HPDE6-E6E7 (cell line): ENCODE data around the gene TRIM66.

Experiments
- DNase-seq: peaks from one replicate; pipeline ENCODE4 v3.0.0; 2011; ENCODE audit warnings: missing footprints; ENCODE audit errors: extremely low spot score

The TRIM66 gene

GRCh38 chr11:8608652-8609051 is 73.8 kb downstream of the TRIM66 start:
- no peak for DNase-seq

GRCh38 chr11:8605971-8606563 is 76.4 kb downstream of the TRIM66 start:
- DNase-seq = no peak

DNA sequence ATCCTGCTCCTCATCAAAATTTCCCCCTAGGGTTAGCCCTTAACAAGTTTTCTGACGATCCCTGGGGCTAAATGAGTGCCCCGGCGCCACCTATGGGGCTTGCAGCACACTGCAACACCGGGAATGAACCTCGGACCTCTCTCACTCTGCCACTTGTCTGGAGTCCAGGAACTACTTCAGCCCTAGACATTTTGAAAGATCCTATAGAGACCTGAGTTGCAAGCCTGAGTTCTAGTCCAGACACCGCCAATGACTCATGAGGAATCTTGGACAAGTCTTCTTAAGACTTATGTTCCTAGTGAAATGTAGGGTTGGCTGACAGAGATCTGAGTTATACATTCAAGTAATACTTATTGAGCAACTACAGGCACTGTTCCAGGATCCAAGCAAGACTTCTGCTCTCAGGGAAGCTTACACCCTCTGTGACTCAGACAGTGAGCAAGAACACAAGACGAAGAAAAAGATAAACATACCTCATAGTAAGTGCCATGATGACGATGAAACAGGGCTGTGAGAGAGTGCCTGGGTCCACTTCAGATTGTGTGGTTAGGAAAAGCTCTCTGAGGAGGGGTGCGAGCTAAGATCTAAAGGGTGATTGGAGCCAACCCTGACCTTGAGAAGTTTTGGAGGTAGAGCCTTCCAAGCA is 78.3 kb downstream of the TRIM66 start:
- DNase-seq = peak; percentile 76

DNA sequence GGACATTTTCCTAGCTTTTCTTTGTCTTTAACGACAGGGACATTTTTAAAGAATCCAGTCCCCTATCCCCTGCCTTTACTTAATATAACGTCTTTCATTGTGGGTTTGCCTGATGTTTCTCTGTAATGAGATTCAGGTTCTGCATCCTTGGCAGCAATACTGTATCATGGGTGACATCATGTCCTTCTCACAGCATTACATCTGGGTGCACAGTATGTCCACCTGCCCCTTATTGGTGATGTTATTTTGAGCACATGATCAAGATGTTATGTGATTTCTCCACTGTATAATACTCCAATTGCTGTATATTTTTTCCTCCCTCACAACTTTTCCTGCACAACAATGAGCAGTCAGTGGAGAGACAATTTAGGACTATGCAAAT is 78.8 kb downstream of the TRIM66 start:
- DNase-seq = no peak

- DNase-seq = no peak
Observed at GRCh38 chr11:8601376-8602133, 80.9 kb downstream of the TRIM66 start.

GRCh38 chr11:8598506-8598905 is 84.0 kb downstream of the TRIM66 start:
- no peak for DNase-seq

DNA sequence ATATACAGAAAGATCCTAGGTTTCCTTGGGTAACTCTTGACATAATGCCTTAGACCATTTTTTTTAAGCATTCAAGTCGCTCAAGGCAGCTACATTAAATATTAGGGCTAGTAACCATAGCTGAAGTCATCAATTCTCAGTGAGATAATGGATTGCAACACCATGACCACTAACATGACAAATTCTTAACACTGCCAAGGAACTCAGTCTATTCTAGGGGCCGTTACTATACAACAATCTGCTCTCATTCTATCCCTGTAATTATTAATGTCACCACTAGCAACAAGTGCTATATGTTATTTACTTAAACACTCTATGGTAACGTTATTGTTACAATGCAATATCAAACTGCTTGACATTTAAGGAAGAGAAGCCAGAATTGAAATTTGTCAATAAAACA is 85.3 kb downstream of the TRIM66 start:
- peak; percentile 14 for DNase-seq

- no peak for DNase-seq
Observed at GRCh38 chr11:8596504-8597046, 85.9 kb downstream of the TRIM66 start.

DNA sequence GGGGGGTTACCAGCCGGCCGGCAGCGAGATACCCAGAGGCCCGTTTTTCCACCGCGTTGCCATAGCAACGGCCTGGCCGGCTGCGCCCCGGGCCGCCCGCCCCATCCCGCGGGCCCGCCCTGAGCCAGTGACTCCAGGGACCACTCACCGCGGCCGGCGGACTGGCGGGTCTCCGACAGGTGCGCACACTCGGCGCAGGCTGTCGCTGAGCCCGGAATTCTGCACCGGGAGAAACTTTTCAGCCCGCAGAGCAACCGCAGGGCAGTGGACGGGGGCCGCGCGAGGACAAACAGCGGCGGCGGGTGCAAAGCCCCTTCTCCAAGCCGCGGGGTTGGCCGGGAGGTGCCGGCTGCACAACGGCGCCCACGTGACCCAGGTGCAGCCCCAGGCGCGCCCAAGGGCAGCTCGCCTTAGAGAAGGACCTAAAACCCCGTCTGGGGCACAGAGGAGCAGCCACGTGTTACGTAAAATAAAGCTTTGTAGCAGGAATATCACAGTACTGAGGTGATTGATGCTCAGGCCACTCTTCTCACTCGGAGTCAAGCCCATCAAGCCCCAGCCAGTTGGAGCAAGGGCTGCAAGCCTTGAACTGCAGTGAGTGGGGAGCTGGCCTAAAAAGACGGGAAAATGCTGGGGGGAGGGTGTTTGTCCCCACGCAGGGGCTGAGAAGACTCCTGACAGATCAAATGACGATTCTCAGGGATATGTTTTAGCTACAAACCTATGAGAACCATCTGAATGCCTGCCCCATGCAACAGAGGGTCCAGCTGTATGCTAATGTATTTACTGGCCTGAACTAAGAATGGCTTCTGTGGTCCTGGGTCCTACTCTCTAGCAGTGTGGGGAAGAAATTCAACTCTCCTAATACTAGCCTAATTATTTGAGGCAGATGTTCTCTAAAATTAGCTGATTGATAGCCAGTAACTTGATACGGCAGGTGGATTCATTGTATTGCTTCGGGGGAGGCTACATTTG is 88.2 kb downstream of the TRIM66 start, which contains the start of gene STK33:
Gene STK33 (minus strand): TSS at position 294 of the 975 bp plus-strand sequence. CDS start 119,323 bp downstream, outside the sequence.
- DNase-seq = no peak

DNA sequence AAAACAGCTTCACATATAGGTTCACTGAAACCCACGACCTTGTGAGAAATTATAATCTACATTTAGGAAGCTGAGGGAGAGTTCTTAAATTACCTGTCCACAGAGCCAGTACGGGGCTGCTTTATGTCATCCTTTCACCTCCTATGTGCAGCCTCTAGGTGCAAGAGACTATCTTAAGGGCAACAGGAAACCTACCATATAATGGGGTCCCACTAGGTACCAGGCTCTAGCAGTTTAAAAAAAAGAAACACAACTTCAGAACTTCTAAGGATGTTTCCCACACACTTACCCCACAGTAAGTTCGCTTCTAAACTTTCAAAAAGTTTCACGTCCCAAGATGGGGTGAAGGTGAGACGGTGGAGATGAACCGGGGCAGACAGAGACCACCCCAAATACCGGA is 89.0 kb downstream of the TRIM66 start:
- no peak for DNase-seq

GRCh38 chr11:8587915-8588314 is 94.5 kb downstream of the TRIM66 start:
- no peak for DNase-seq

- DNase-seq = no peak
Observed at GRCh38 chr11:8586805-8587204, 95.7 kb downstream of the TRIM66 start.

DNA sequence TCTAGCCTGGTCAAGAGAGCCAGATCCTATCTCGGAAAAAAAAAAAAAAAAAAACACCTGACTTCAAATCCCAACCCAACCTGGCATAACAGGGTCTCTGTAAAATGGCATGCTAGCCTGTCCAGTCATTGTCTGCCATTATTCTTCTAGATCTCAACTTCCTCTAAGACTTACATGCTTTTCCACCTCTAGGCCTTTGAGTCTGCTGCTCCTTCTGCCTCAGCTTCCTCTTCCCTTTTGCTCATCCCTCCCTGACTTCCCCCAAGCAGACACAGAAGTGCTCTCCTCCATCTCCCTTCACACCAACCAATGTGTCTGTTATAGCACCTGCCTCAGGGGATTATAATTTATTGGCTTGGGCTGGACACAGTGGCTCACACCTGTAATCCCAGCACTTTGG is 96.3 kb downstream of the TRIM66 start:
- DNase-seq = no peak

DNA sequence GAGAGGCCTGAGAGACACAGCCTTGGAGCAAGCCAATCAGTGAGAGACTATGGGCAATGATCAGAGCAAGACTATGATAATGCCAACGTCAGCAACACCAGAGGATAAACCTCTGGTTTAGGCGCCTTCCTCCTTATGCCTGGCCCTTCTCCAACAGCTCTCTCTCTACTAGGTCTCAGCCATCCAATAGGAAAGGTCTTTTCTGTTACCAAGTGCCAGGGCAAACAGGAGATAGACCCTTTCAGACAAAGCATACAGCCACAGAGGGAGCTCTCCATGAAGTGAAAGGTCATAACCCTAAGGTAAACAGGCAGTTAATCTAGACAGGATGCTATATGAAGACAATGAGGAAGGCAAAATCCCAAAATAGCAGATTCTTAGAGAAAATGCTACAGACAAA is 98.0 kb downstream of the TRIM66 start:
- no peak for DNase-seq

- no peak for DNase-seq
Observed at GRCh38 chr11:8584082-8584481, 98.4 kb downstream of the TRIM66 start.

GRCh38 chr11:8581300-8581699 is 101.2 kb downstream of the TRIM66 start:
- no peak for DNase-seq

DNA sequence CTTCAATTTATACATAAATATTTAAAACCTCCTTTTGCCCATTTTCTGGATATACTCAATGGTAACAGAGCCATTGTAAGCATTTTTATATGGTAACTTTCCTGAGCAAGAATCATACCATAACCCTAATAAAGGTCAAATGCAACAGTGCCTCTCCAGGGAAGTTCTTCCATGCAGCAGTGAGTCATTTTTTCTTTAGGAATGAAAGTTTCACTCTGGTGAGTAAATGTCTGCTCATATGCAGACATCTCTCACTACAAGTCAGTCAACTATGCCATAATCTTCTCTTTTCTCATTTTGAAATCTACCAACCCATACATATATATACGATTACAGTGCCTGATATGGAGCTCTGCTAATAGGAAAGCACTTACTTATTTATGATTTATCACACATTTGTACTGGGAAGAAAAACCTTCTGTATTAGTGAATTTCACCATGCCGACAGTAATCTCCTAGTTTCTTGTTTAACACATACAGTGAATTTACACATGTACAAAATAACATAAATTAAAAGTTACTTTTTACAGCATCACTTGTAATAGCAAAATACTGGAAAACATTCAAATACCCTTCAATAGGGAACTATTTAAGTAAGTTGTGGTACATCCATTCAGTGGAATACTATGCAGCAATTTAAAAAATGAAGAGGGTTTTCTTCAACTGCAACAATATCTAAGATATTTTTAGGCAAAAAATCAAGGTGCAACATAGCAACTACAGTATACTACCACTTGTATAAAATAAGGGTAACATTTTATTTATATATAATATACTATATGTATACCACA is 104.5 kb downstream of the TRIM66 start:
- DNase-seq = no peak

- no peak for DNase-seq
Observed at GRCh38 chr11:8574798-8575197, 107.7 kb downstream of the TRIM66 start.

DNA sequence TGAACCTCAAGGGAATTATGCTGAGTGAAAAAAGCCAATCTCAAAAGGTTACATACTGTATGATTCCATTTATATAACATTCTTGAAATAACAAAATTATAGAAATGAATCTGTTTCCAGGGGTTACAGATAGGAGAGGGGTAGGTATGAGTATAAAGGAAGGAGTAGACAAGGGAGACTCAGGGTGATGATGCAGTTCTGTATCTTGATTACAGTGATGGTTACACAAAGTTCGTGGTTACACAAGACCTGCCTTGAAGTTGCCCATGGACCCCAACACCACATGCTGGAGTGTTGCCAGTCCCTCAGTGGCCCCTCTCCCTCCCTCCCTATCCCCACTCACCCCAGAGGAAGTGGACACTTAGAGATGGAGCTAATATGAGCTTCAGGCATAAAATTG is 108.7 kb downstream of the TRIM66 start:
- DNase-seq = no peak

DNA sequence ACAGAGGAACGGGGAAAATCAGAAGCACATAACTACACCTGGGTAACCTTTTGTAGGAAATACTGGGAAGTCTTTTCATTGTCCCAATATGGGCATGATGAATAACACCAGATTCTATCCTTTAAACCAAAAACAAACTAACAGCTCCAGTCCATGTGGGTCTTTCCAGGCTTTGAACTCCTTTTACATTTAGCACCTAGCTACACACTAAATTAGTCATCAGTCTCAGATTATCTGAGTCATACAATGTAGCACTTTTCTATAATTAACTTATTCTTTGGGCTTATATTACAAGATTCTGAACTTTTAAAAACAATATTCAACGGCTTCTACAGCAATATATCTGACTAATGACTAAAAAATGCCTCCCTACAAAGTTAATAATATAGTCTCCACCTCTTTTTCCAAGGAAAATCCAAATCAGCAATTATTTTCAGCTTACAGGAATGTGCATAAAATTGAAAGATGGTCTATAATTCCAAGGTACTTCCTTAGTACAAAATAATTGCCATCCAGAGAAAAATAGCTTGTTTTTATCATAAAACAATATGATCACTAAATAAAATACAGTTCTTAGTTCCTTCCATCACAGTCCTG is 114.8 kb downstream of the TRIM66 start:
- DNase-seq = peak; percentile 20
